GM18502 (cell line): ENCODE measurements around the gene CERS1.

Experiments
- ATAC-seq: cut with Tn5 transposase; IDR thresholded peaks from one replicate; pipeline ENCODE4 v1.9.1; 2021; ENCODE audit warnings: mild to moderate bottlenecking; ENCODE audit not compliant: unreplicated experiment, poor library complexity

The CERS1 gene

GRCh38 chr19:18860302-18860700 lies 35.7 kb downstream of the CERS1 start:
- no peak for ATAC-seq

GRCh38 chr19:18859676-18860301 lies 36.2 kb downstream of the CERS1 start:
- no peak for ATAC-seq

- no peak for ATAC-seq
Observed at GRCh38 chr19:18858906-18859646, 36.9 kb downstream of the CERS1 start.

GRCh38 chr19:18857223-18857622 lies 38.7 kb downstream of the CERS1 start:
- no peak for ATAC-seq

GRCh38 chr19:18856385-18857126 lies 39.4 kb downstream of the CERS1 start:
- no peak for ATAC-seq

- ATAC-seq = no peak
Observed at GRCh38 chr19:18855647-18856384, 40.1 kb downstream of the CERS1 start.

GRCh38 chr19:18854982-18855381 lies 41.0 kb downstream of the CERS1 start:
- ATAC-seq = no peak

GRCh38 chr19:18853755-18854427 lies 42.1 kb downstream of the CERS1 start:
- ATAC-seq = no peak

GRCh38 chr19:18852648-18853047 lies 43.3 kb downstream of the CERS1 start:
- no peak for ATAC-seq

- ATAC-seq = no peak
Observed at GRCh38 chr19:18851673-18852325, 44.2 kb downstream of the CERS1 start.

GRCh38 chr19:18850471-18851375 lies 45.2 kb downstream of the CERS1 start:
- ATAC-seq = no peak

- no peak for ATAC-seq
Observed at GRCh38 chr19:18849838-18850400, 46.0 kb downstream of the CERS1 start.

GRCh38 chr19:18848878-18849661 lies 46.9 kb downstream of the CERS1 start:
- no peak for ATAC-seq

GRCh38 chr19:18847549-18848463 lies 48.2 kb downstream of the CERS1 start:
- ATAC-seq = no peak

- ATAC-seq = no peak
Observed at GRCh38 chr19:18846862-18847548, 49.0 kb downstream of the CERS1 start.

GRCh38 chr19:18845961-18846360 lies 50.0 kb downstream of the CERS1 start:
- no peak for ATAC-seq
